H1 (cell line): ENCODE results near the gene RFX2. TPM values are rescaled to one million over a fixed set of nuclear protein-coding genes. Genes with fewer than 3 reads are reported as not detected.

Experiments
- CTCF ChIA-PET: fragments of 300-600 bp; sonication (Branson Sonifier 250); formaldehyde crosslinking; loops from one replicate; lab custom pipeline; 2021; ENCODE audit not compliant: partially characterized antibody; lab: Charles Lee
- POLR2A ChIA-PET: fragments of 300-600 bp; sonication (Branson Sonifier 250); formaldehyde crosslinking; loops from one replicate; lab custom pipeline; 2021; ENCODE audit warnings: inconsistent platforms; ENCODE audit not compliant: partially characterized antibody; lab: Charles Lee
- DNase-seq, 2 experiments: peaks; one replicate each; pipeline versions ENCODE4 v3.0.0 to v3.0.0-alpha.2; 2010 to 2022; ENCODE audit warnings: low spot score in 2 of 2, low read depth in 1 of 2, mixed read lengths in 1 of 2
- FAIRE-seq: peaks from 2 replicates; lab custom pipeline; 2011; peaks lifted over from hg19 to GRCh38; lab: Jason Lieb, UNC
- H2AFZ ChIP-seq: 2 replicates; pipeline ENCODE4 v1.8.1; 2012; ENCODE audit warnings: low read length, inconsistent platforms
- H2AK5ac ChIP-seq: 2 replicates; pipeline ENCODE4 v1.6.1; 2013; ENCODE audit warnings: low read depth, low read length
- H2BK120ac ChIP-seq: replicated peaks from 2 replicates; pipeline ENCODE3; 2013; ENCODE audit warnings: low read depth, low read length, inconsistent platforms
- H2BK12ac ChIP-seq: 2 replicates; pipeline ENCODE4 v1.6.1; 2013; ENCODE audit warnings: low read depth, low read length
- H2BK15ac ChIP-seq: 2 replicates; pipeline ENCODE4 v1.6.1; 2013; ENCODE audit warnings: low read length
- H2BK20ac ChIP-seq: 2 replicates; pipeline ENCODE4 v1.6.1; 2013; ENCODE audit warnings: low read length
- H2BK5ac ChIP-seq: 2 replicates; pipeline ENCODE4 v1.6.1; 2013; ENCODE audit warnings: low read depth, low read length
- H3K14ac ChIP-seq: 2 replicates; pipeline ENCODE4 v1.6.1; 2013; ENCODE audit warnings: inconsistent platforms; ENCODE audit not compliant: insufficient read length
- H3K18ac ChIP-seq: 2 replicates; pipeline ENCODE4 v1.6.1; 2013; ENCODE audit warnings: low read length; ENCODE audit errors: extremely low read depth
- H3K23ac ChIP-seq: 2 replicates; pipeline ENCODE4 v1.6.1; 2013; ENCODE audit warnings: inconsistent platforms; ENCODE audit not compliant: insufficient read length
- H3K23me2 ChIP-seq: 2 replicates; pipeline ENCODE4 v1.6.1; 2013; ENCODE audit warnings: low read depth, low read length
- H3K27ac ChIP-seq: 2 replicates; pipeline ENCODE4 v1.6.1; 2011; ENCODE audit warnings: low read depth, low read length, inconsistent platforms
- H3K27me3 ChIP-seq, 4 experiments: replicated peaks in 1 of 4; 1 replicate in 1 of 4; 2 replicates in 3 of 4; pipeline versions ENCODE4 v1.6.1 to v1.8.1; 2011 to 2013; ENCODE audit warnings: low read length in 3 of 4, mild to moderate bottlenecking in 3 of 4, inconsistent platforms in 2 of 4, mixed read lengths in 2 of 4, moderate library complexity in 1 of 4; ENCODE audit not compliant: control insufficient read depth in 3 of 4, insufficient read depth in 3 of 4; ENCODE audit errors: extremely low read depth in 1 of 4
- H3K36me3 ChIP-seq, 4 experiments: 2 replicates each; pipeline versions ENCODE4 v1.6.1 to v1.8.1; 2011 to 2013; ENCODE audit warnings: mild to moderate bottlenecking in 4 of 4, low read length in 3 of 4, moderate library complexity in 2 of 4, control low read depth in 1 of 4, inconsistent platforms in 1 of 4; ENCODE audit not compliant: insufficient read depth in 4 of 4, control insufficient read depth in 2 of 4
- H3K4ac ChIP-seq: replicated peaks from 2 replicates; pipeline ENCODE3; 2013; ENCODE audit warnings: low read length, low read depth, mixed read lengths, inconsistent platforms; ENCODE audit not compliant: insufficient read length
- H3K4me1 ChIP-seq, 4 experiments: replicated peaks in 1 of 4; 1 replicate in 1 of 4; 2 replicates in 3 of 4; pipeline versions ENCODE4 v1.6.1 to v1.8.1; 2011 to 2013; ENCODE audit warnings: low read length in 3 of 4, inconsistent platforms in 2 of 4, mixed read lengths in 1 of 4; ENCODE audit not compliant: insufficient read depth in 4 of 4, control insufficient read depth in 3 of 4
- H3K4me2 ChIP-seq, 2 experiments: 2 replicates each; pipeline versions ENCODE4 v1.6.1 to v1.8.1; 2011 to 2013; ENCODE audit warnings: low read depth in 2 of 2, low read length in 2 of 2, control low read depth in 1 of 2, inconsistent platforms in 1 of 2, mild to moderate bottlenecking in 1 of 2; ENCODE audit not compliant: insufficient read depth in 1 of 2
- H3K4me3 ChIP-seq, 4 experiments: fragments of 200-600, 300-600 bp in 1 of 4; sonication (generic), shearing (Covaris generic), sonication (Bioruptor Twin) in 1 of 4; 2 replicates each; pipeline versions ENCODE4 v1.5.1 to v1.8.1; 2011 to 2016; ENCODE audit warnings: low read length in 4 of 4, low read depth in 3 of 4, control low read depth in 2 of 4, inconsistent platforms in 2 of 4, mild to moderate bottlenecking in 2 of 4, mixed read lengths in 1 of 4, moderate library complexity in 1 of 4; ENCODE audit not compliant: insufficient read depth in 2 of 4; ENCODE audit errors: extremely low read depth in 1 of 4
- H3K56ac ChIP-seq: replicated peaks from 2 replicates; pipeline ENCODE3; 2013; ENCODE audit warnings: low read depth, mild to moderate bottlenecking, mixed read lengths, low read length, inconsistent platforms; ENCODE audit not compliant: insufficient read length
- H3K79me1 ChIP-seq: 2 replicates; pipeline ENCODE4 v1.6.1; 2013; ENCODE audit warnings: low read depth, low read length, control low read depth
- H3K79me2 ChIP-seq, 2 experiments: 2 replicates each; pipeline versions ENCODE4 v1.6.1 to v1.8.1; 2012 to 2013; ENCODE audit warnings: low read length in 2 of 2, mild to moderate bottlenecking in 2 of 2, inconsistent platforms in 1 of 2; ENCODE audit not compliant: insufficient read depth in 2 of 2, control insufficient read depth in 1 of 2
- H3K9ac ChIP-seq, 4 experiments: replicated peaks in 1 of 4; 1 replicate in 1 of 4; 2 replicates in 3 of 4; pipeline versions ENCODE4 v1.6.1 to v1.8.1; 2011 to 2013; ENCODE audit warnings: low read depth in 3 of 4, low read length in 3 of 4, control low read depth in 2 of 4, mild to moderate bottlenecking in 2 of 4, moderate library complexity in 2 of 4, inconsistent platforms in 1 of 4; ENCODE audit errors: extremely low read depth in 1 of 4
- H3K9me3 ChIP-seq, 2 experiments: 2 replicates each; pipeline versions ENCODE4 v1.6.1 to v1.8.1; 2012 to 2013; ENCODE audit warnings: mild to moderate bottlenecking in 2 of 2, moderate library complexity in 2 of 2, control low read depth in 1 of 2, inconsistent platforms in 1 of 2, low read depth in 1 of 2, low read length in 1 of 2, mixed read lengths in 1 of 2; ENCODE audit not compliant: insufficient read depth in 2 of 2
- H4K20me1 ChIP-seq, 2 experiments: replicated peaks in 1 of 2; 2 replicates each; pipeline versions ENCODE3 to v1.8.1; 2011 to 2013; ENCODE audit warnings: inconsistent platforms in 2 of 2, low read length in 2 of 2, mild to moderate bottlenecking in 1 of 2; ENCODE audit not compliant: insufficient read depth in 2 of 2, control insufficient read depth in 1 of 2
- H4K5ac ChIP-seq: 2 replicates; pipeline ENCODE4 v1.6.1; 2013; ENCODE audit warnings: low read length, low read depth, mixed read lengths, inconsistent platforms; ENCODE audit not compliant: insufficient read length
- H4K8ac ChIP-seq: 2 replicates; pipeline ENCODE4 v1.8.0; 2013; ENCODE audit warnings: mild to moderate bottlenecking, moderate library complexity, low read length, inconsistent platforms; ENCODE audit not compliant: insufficient read depth; ENCODE audit errors: extremely low read depth
- H4K91ac ChIP-seq: replicated peaks from 2 replicates; pipeline ENCODE3; 2013; ENCODE audit warnings: low read length, mixed read lengths, inconsistent platforms; ENCODE audit not compliant: insufficient read length
- BCL11A ChIP-seq, 2 experiments: IDR thresholded peaks; one replicate each; pipeline ENCODE4 v1.6.1; 2011; ENCODE audit warnings: low read depth in 2 of 2, low read length in 2 of 2, mild to moderate bottlenecking in 2 of 2
- EGR1 ChIP-seq: IDR thresholded peaks from 2 replicates; pipeline ENCODE4 v1.6.1; 2011; ENCODE audit warnings: low read depth, low read length, borderline replicate concordance
- EZH2 ChIP-seq: fragments of 200-600 bp; sonication (generic); IDR thresholded peaks from 2 replicates; pipeline ENCODE4 v1.7.1; 2012; ENCODE audit warnings: low read depth, mild to moderate bottlenecking, moderate library complexity, low read length, inconsistent platforms; ENCODE audit not compliant: severe bottlenecking
- GTF2F1 ChIP-seq: IDR thresholded peaks from 2 replicates; pipeline ENCODE4 v1.6.1; 2012; ENCODE audit warnings: low read depth, low read length, improper control_type of control experiment, borderline replicate concordance
- PHF8 ChIP-seq: fragments of 200-600 bp; sonication (generic); conservative IDR thresholded peaks from 2 replicates; pipeline ENCODE4 v1.7.1; 2012; ENCODE audit warnings: low read depth, mild to moderate bottlenecking, inconsistent platforms, low read length, moderate library complexity
- POLR2A ChIP-seq, 2 experiments: IDR thresholded peaks; 1 replicate in 1 of 2; 2 replicates in 1 of 2; pipeline ENCODE4 v1.6.1; 2011; ENCODE audit warnings: low read depth in 2 of 2, low read length in 2 of 2, mild to moderate bottlenecking in 2 of 2; ENCODE audit errors: control extremely low read depth in 1 of 2
- POLR2AphosphoS5 ChIP-seq: IDR thresholded peaks from 2 replicates; pipeline ENCODE4 v1.6.1; 2011; ENCODE audit warnings: low read depth, low read length
- RXRA ChIP-seq: IDR thresholded peaks from 2 replicates; pipeline ENCODE4 v1.6.1; 2011; ENCODE audit warnings: low read depth, mild to moderate bottlenecking, low read length, moderate library complexity; ENCODE audit not compliant: insufficient read depth
- WGBS, 2 experiments: shearing (Covaris generic) in 1 of 2; methylation state at CpG; one replicate each; pipeline versions ENCODE4 v1.1.6 to v1.1.7; 2013 to 2015; ENCODE audit warnings: low lambda C conversion rate in 2 of 2, mixed read lengths in 2 of 2, inconsistent platforms in 1 of 2, low coverage in 1 of 2, missing lambda C conversion rate in 1 of 2; ENCODE audit not compliant: insufficient replicate concordance in 2 of 2, insufficient coverage in 1 of 2, insufficient read length in 1 of 2; ENCODE audit errors: extremely low coverage in 1 of 2, missing lambda C conversion rate in 1 of 2; 5-methylcytosine and 5-hydroxymethylcytosine counted together
- polyA plus RNA-seq, 7 experiments: library from polyadenylated mRNA; depleted of rRNA in 3 of 7; stranded (reverse) in 5 of 7; unstranded in 2 of 7; fragments of >200 nt in 5 of 7; fragments of 200-250 nt in 2 of 7; gene quantifications; 1 replicate in 5 of 7; 2 replicates in 1 of 7; 4 replicates in 1 of 7; pipeline versions ENCODE4 v1.2.1 to v1.2.3, GENCODE V29; 2011 to 2013; ENCODE audit warnings: missing spikeins in 2 of 7, mixed read lengths in 2 of 7
- total RNA-seq: library from RNA; stranded (reverse); fragmentation: NEBNext Ultra II Directional; extraction: Animal tissue kit (Norgen Biotek cat#: 25700); gene quantifications from 2 replicates; pipeline ENCODE4 v1.2.1, GENCODE V29; 2021
- TF ChIP-seq, protein P1 (sequence below), 3 experiments: IDR thresholded peaks; 1 replicate in 2 of 3; 2 replicates in 1 of 3; pipeline versions ENCODE4 v1.5.1 to v1.6.1; 2011; ENCODE audit warnings: low read length in 3 of 3, mild to moderate bottlenecking in 3 of 3, inconsistent platforms in 2 of 3, low read depth in 1 of 3, moderate library complexity in 1 of 3; ENCODE audit not compliant: insufficient read depth in 1 of 3; ENCODE audit errors: control extremely low read depth in 1 of 3

The RFX2 gene
- total and polyA plus RNA-seq, 2 of the 8 experiments (the other 6 are each of a cell fraction or from before 2014, with no cell fraction given): 4.8 to 5.3 TPM

GRCh38 chr19:6041071-6041470 is 69.2 kb downstream of the RFX2 start:
- H2BK5ac ChIP-seq: no peak overlapping the region; the same call in 1 of the 2 replicates
- H2BK120ac ChIP-seq: no peak overlapping the region
- H2AFZ ChIP-seq: no peak overlapping the region
- no peak overlapping the region for H3K9ac ChIP-seq
- H3K79me1 ChIP-seq: no peaks in the 10 kb centered on the region
- no peak overlapping the region for H2AK5ac ChIP-seq
- no peaks in the 10 kb centered on the region for H4K20me1 ChIP-seq
- H3K36me3 ChIP-seq: no peaks in the 10 kb centered on the region
- H2BK15ac ChIP-seq: no peak overlapping the region
- POLR2A ChIA-PET: interaction anchor here (0.7 kb wide), 1 partner anchor 12 kb away, joined by 3 read pairs; no protein-coding TSS in a partner anchor
- H3K23ac ChIP-seq: no peak overlapping the region
- H3K56ac ChIP-seq: no peak overlapping the region
- CTCF ChIA-PET: interaction anchor here (0.7 to 3.6 kb wide), 6 partner anchors 8 to 670 kb away, joined by 3 to 16 read pairs (median 6); no protein-coding TSS in a partner anchor
- H3K4me2 ChIP-seq: no peak overlapping the region
- no peak overlapping the region for H3K4ac ChIP-seq
- no peak overlapping the region for H4K5ac ChIP-seq
- no peak overlapping the region for H2BK12ac ChIP-seq
- FAIRE-seq (no peak), DNase-seq (peak in 1 of 2 experiments; percentile 4)
- no peak overlapping the region for H3K27ac ChIP-seq
- no peaks in the 10 kb centered on the region; a peak in 1 of 7 replicates for H3K27me3 ChIP-seq
- no peaks in the 10 kb centered on the region for H3K23me2 ChIP-seq
- TF ChIP-seq PHF8 (no peak), RXRA (no peak), GTF2F1 (no peak), POLR2AphosphoS5 (no peak), EGR1 (no peak), BCL11A (IDR thresholded peaks at IDR 0.05; ENCODE audit: low read depth in 2 of 2, low read length in 2 of 2) (no peak), EZH2 (no peak), POLR2A (IDR thresholded peaks at IDR 0.05; ENCODE audit: control extremely low read depth in 1 of 2, low read depth in 2 of 2, low read length in 2 of 2) (no peak)
- TF ChIP-seq, protein P1, sequence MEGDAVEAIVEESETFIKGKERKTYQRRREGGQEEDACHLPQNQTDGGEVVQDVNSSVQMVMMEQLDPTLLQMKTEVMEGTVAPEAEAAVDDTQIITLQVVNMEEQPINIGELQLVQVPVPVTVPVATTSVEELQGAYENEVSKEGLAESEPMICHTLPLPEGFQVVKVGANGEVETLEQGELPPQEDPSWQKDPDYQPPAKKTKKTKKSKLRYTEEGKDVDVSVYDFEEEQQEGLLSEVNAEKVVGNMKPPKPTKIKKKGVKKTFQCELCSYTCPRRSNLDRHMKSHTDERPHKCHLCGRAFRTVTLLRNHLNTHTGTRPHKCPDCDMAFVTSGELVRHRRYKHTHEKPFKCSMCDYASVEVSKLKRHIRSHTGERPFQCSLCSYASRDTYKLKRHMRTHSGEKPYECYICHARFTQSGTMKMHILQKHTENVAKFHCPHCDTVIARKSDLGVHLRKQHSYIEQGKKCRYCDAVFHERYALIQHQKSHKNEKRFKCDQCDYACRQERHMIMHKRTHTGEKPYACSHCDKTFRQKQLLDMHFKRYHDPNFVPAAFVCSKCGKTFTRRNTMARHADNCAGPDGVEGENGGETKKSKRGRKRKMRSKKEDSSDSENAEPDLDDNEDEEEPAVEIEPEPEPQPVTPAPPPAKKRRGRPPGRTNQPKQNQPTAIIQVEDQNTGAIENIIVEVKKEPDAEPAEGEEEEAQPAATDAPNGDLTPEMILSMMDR (IDR thresholded peaks at IDR 0.05; ENCODE audit: control extremely low read depth in 1 of 3, insufficient read depth in 1 of 3, low read depth in 1 of 3, low read length in 3 of 3): no peak
- no peak overlapping the region for H4K91ac ChIP-seq
- H4K8ac ChIP-seq: no peak overlapping the region
- H3K4me1 ChIP-seq: no peaks in the 10 kb centered on the region
- 85% methylated on average over 5 of the region's 5 CpGs; no CpG with 5 or more reads in 1 of the 2 experiments for WGBS, 2 experiments
- no peak overlapping the region for H3K4me3 ChIP-seq
- H2BK20ac ChIP-seq: no peak overlapping the region
- no peak overlapping the region for H3K18ac ChIP-seq
- H3K79me2 ChIP-seq: no peaks in the 10 kb centered on the region
- H3K9me3 ChIP-seq: no peaks in the 10 kb centered on the region
- no peak overlapping the region for H3K14ac ChIP-seq
